AG10803 (cell line): ENCODE data around the gene PAPOLA.

Experiments used
- DNase-seq: peaks from one replicate; pipeline ENCODE4 v3.0.0; 2010; ENCODE audit warnings: low read depth
- H3K4me3 ChIP-seq: 2 replicates; pipeline ENCODE4 v1.5.1; 2011; ENCODE audit warnings: mild to moderate bottlenecking, low read length, control low read depth
- TF ChIP-seq, protein P1 (sequence below): conservative IDR thresholded peaks from 2 replicates; pipeline ENCODE4 v1.5.1; 2011; ENCODE audit warnings: mild to moderate bottlenecking, low read length, control low read depth, inconsistent platforms

PAPOLA gene

DNA sequence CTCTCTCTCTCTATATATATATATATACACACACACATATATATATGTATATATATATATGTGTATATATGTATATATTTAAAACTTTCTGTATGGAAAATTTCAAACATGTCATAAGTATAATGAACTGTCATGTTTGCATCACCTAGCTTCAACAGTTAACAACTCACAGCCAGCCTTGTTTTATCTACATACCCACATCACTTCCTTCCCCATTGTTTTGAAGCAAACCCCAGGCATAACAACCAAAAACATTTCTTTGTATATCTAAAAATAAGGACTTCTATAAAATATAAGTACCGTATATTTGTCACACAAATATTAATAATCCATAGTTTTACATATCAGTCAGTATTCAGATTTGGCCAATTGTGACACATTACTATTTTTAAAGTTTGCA is 57.4 kb downstream of the PAPOLA start:
- TF ChIP-seq, protein P1, sequence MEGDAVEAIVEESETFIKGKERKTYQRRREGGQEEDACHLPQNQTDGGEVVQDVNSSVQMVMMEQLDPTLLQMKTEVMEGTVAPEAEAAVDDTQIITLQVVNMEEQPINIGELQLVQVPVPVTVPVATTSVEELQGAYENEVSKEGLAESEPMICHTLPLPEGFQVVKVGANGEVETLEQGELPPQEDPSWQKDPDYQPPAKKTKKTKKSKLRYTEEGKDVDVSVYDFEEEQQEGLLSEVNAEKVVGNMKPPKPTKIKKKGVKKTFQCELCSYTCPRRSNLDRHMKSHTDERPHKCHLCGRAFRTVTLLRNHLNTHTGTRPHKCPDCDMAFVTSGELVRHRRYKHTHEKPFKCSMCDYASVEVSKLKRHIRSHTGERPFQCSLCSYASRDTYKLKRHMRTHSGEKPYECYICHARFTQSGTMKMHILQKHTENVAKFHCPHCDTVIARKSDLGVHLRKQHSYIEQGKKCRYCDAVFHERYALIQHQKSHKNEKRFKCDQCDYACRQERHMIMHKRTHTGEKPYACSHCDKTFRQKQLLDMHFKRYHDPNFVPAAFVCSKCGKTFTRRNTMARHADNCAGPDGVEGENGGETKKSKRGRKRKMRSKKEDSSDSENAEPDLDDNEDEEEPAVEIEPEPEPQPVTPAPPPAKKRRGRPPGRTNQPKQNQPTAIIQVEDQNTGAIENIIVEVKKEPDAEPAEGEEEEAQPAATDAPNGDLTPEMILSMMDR: no peak
- no peak for DNase-seq
- no peak overlapping the region for H3K4me3 ChIP-seq

DNA sequence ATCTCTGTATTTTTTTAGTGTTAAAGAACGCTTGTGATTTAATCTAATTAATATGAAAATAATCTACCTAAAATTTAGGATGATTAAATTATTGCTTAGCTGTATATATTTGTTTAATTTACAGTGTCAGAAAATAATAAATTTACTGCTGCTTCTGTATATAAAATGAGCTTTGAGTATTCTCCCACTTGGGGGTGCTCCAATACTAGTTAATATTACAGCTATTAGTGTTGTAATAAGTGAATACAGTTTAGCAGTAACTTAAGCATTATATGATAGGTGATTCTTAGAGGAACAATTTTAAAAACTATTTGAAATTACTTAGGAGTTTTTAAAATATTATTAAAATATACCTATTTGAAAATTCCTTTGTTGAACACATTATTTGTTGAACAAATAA is 62.2 kb downstream of the PAPOLA start:
- no peak for DNase-seq
- TF ChIP-seq, protein P1: 0 out of 2 replicates have a peak, but pooled peaks have one; percentile 7
- no peak overlapping the region for H3K4me3 ChIP-seq

DNA sequence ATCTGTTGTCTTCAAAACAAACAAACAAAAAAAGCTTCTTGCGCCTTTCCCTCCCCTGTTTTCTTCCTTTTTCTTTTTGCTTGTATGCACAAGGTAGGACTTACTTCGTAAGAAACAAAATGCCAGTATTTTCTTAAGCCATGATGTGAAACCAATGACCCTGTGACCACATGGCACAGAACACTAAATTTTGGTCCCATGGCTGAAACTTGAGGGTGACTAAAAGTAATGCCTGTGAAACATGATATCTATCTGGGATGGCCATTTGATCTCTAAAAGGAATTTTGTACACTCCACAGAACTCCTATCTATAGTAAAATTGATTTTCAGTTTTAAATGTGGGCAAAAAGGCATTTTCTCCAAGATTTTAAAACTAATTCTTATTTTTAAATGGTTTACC is 63.6 kb downstream of the PAPOLA start:
- DNase-seq: no peak
- H3K4me3 ChIP-seq: no peak overlapping the region

DNA sequence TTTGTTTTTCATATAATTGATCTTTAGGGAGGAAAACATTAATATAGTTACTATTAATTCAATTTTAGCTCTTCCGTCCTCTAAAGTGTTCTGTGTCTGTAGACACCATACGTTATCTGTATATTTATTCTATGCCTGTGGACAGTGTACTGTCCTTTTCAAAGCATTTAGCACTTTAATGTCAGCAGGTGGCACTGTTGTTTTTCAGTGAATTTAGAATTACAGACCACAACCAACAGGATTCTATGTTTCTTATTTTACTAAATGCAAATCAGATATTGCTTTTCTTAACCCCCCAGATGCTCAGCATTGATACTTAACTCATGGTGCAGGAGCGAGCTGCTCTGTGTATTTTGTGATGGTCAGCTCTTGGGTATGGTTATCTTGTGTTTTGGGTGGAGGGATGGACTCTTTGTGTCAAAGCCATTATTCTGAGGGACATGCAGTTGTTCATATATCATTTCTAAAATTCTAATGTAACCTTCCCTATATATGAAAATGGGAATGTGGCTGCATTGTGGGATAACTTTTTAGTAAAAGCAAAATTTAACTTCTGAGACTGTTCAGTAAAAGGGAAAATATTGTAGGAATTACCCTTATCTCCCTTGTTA is 65.2 kb downstream of the PAPOLA start:
- TF ChIP-seq, protein P1: peak; percentile 73
- no peak overlapping the region for H3K4me3 ChIP-seq
- peak; percentile 45 for DNase-seq

More for the DNA sequence above, 63.6 kb downstream of the PAPOLA start:
- TF ChIP-seq, protein P1: no peak

DNA sequence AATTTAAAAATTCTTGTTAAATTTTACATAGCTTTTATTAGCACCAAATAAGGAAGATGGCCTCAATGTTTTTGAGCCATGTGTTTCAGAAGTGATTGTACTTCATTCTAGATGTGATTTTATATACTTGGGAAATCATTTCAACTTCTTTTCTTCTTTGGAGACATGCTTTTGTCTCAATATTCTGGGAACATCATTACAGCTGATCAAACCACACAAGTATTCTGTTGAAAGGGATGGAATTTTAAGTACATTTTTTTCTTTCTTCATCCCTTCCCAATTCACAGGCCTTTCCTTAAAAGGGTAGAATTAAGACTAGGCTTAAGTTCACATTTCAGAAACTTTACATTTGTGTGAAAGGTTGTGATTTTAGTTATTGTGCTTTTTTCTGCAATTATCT is 66.4 kb downstream of the PAPOLA start:
- TF ChIP-seq, protein P1: no peak
- peak; percentile 64 for DNase-seq
- no peak overlapping the region for H3K4me3 ChIP-seq

DNA sequence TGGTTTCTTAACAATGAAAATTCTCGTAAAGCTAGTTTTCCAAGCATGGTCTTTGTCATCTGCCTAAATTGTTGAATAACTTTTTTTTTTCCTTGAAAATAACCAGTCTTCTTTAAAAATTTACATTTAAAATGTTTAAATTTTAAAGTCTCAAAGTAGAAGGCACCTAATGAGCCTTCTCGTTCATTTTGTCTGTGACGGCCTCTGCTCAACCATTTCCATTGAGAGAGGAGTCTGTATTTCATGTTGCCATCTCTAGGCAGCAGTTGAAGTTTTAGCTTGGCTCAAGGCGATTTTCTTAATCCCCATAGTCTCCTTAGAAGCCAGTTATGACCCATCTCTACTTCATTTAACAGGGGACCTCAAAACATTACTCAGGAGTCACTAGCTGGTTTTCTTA is 69.1 kb downstream of the PAPOLA start:
- no peak overlapping the region for H3K4me3 ChIP-seq
- no peak for DNase-seq
- TF ChIP-seq, protein P1: no peak

DNA sequence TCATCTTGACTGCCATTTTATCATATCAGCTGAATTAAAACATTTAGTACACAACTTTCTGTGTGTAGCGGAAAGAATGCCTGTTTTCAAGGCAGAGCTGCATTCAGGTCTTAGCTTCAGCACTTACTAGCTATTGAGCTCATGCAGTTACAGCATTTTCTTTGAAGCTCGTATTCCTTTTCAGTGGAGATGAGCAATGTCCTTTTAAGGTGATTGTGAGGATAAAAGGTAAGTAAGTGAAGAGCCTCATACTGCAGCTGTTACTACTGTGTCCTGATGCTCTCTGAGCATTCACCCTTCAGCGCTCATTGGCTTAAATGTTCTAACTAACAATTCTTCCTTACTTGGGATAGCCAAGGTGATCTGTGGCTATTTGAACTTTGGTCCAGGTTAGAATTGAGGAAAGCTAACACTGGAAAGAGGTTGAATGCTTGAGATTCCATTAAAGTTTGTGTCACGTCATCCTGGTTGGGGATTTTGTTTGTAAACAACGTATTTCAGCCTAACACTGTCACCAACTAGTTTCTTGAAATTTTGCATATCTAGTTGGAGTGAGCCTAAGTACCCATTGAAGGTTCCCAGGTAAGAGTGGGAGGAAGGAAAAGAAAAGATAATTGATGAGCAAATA is 71.4 kb downstream of the PAPOLA start:
- TF ChIP-seq, protein P1: no peak
- DNase-seq: no peak
- H3K4me3 ChIP-seq: no peak overlapping the region
